HS-5 (cell line): ENCODE results near the gene NDC1.
"Not testable (repeated sequence)": the region's sequence is repeated elsewhere in the genome, so short reads cannot be mapped to it uniquely, and the experiment has no call there.

Source experiments
- DNase-seq: peaks from one replicate; pipeline ENCODE4 v3.0.0-alpha.2; 2012; ENCODE audit warnings: low read depth

Gene NDC1

GRCh38 chr1:53825306-53825705, 12.8 kb downstream of the NDC1 start:
- DNase-seq: no peak

GRCh38 chr1:53822931-53823330, 15.2 kb downstream of the NDC1 start:
- no peak for DNase-seq

GRCh38 chr1:53821380-53821779, 16.7 kb downstream of the NDC1 start:
- no peak for DNase-seq

GRCh38 chr1:53819387-53819786, 18.7 kb downstream of the NDC1 start:
- DNase-seq: no peak

- not testable (repeated sequence) for DNase-seq
Measured at GRCh38 chr1:53816584-53816983, 21.5 kb downstream of the NDC1 start.

- DNase-seq: not testable (repeated sequence)
Measured at GRCh38 chr1:53815484-53815883, 22.6 kb downstream of the NDC1 start.

- no peak for DNase-seq
Measured at GRCh38 chr1:53811414-53811851, 26.7 kb downstream of the NDC1 start.

- no peak for DNase-seq
Measured at GRCh38 chr1:53810497-53810896, 27.6 kb downstream of the NDC1 start.

- DNase-seq: no peak
Measured at GRCh38 chr1:53810007-53810406, 28.1 kb downstream of the NDC1 start.

- DNase-seq: no peak
Measured at GRCh38 chr1:53807916-53808315, 30.2 kb downstream of the NDC1 start.

- DNase-seq: no peak
Measured at GRCh38 chr1:53804791-53805505, 33.1 kb downstream of the NDC1 start.

- no peak for DNase-seq
Measured at GRCh38 chr1:53804181-53804580, 33.9 kb downstream of the NDC1 start.

- no peak for DNase-seq
Measured at GRCh38 chr1:53800621-53801020, 37.5 kb downstream of the NDC1 start.

- DNase-seq: no peak
Measured at GRCh38 chr1:53799141-53799540, 39.0 kb downstream of the NDC1 start.

GRCh38 chr1:53792806-53793205, 45.3 kb downstream of the NDC1 start:
- DNase-seq: no peak

- DNase-seq: no peak
Measured at GRCh38 chr1:53787655-53788054, 50.4 kb downstream of the NDC1 start.

GRCh38 chr1:53783056-53783455, 55.0 kb downstream of the NDC1 start:
- DNase-seq: no peak

- no peak for DNase-seq
Measured at GRCh38 chr1:53781654-53782053, 56.4 kb downstream of the NDC1 start.

GRCh38 chr1:53777272-53777671, 60.8 kb downstream of the NDC1 start:
- DNase-seq: no peak

- DNase-seq: no peak
Measured at GRCh38 chr1:53771648-53772047, 66.4 kb downstream of the NDC1 start.

- no peak for DNase-seq
Measured at GRCh38 chr1:53769780-53770179, 68.3 kb downstream of the NDC1 start.

- DNase-seq: no peak
Measured at GRCh38 chr1:53769184-53769583, 68.9 kb downstream of the NDC1 start.

- DNase-seq: no peak
Measured at GRCh38 chr1:53766831-53767405, 71.2 kb downstream of the NDC1 start.

- no peak for DNase-seq
Measured at GRCh38 chr1:53766194-53766742, 71.8 kb downstream of the NDC1 start.
